Esophagus squamous epithelium (tissue), 5 donors: ENCODE data around the gene ETS1. TPM values are rescaled to one million over a fixed set of nuclear protein-coding genes. Genes with fewer than 3 reads are reported as not detected.

ENCODE experiments used
- DNase-seq: peaks from one replicate; lab custom pipeline; 2025; lab: John Stamatoyannopoulos, UW
- H3K27ac ChIP-seq, 4 donors: fragments of 200-600 bp; sonication (generic); one replicate each; pipeline ENCODE4 v1.5.1; 2016 to 2019; ENCODE audit warnings: mild to moderate bottlenecking in 1 of 4
- H3K27me3 ChIP-seq, 4 donors: fragments of 200-600 bp; sonication (generic); 1 replicate in 3 of 4; 2 replicates in 1 of 4; pipeline versions ENCODE4 v1.5.1 to v1.6.0; 2017 to 2021; ENCODE audit warnings: antibody characterized with exemption in 1 of 4
- H3K36me3 ChIP-seq, 3 donors: fragments of 200-600 bp; sonication (generic); one replicate each; pipeline ENCODE4 v1.5.1; 2016 to 2019
- H3K4me1 ChIP-seq, 3 donors: fragments of 200-600 bp; sonication (generic); one replicate each; pipeline ENCODE4 v1.5.1; 2017 to 2019
- H3K4me3 ChIP-seq, 4 donors: fragments of 200-600 bp; sonication (generic); 1 replicate in 3 of 4; 2 replicates in 1 of 4; pipeline ENCODE4 v1.5.1; 2016 to 2019; ENCODE audit warnings: mild to moderate bottlenecking in 2 of 4, moderate library complexity in 1 of 4
- H3K9me3 ChIP-seq, 3 donors: fragments of 200-600 bp; sonication (generic); one replicate each; pipeline ENCODE4 v1.5.1; 2016 to 2019
- CTCF ChIP-seq, 6 experiments: fragments of 450-650 bp in 4 of 6; fragments of 200-600 bp in 2 of 6; sonication (generic) in 2 of 6; IDR thresholded peaks; one replicate each; pipeline ENCODE4 v1.5.1; 2016 to 2019; ENCODE audit warnings: antibody characterized with exemption in 6 of 6, mild to moderate bottlenecking in 4 of 6, moderate library complexity in 4 of 6
- POLR2A ChIP-seq, 4 donors: fragments of 450-650 bp; IDR thresholded peaks; one replicate each; pipeline ENCODE4 v1.6.1; 2017; ENCODE audit warnings: antibody characterized with exemption in 4 of 4, mild to moderate bottlenecking in 4 of 4, moderate library complexity in 3 of 4
- WGBS, 2 donors: methylation state at CpG; one replicate each; pipeline ENCODE4 v1.1.5; 2018; 5-methylcytosine and 5-hydroxymethylcytosine counted together
- intact Hi-C: fragments of 100-400 bp; cut with DNase I; formaldehyde crosslinking; loops from one replicate; pipeline ENCODE4 v1.15.0; 2022
- total RNA-seq, 4 donors: library from RNA; depleted of rRNA; stranded (reverse); fragments of >200 nt; gene quantifications; one replicate each; pipeline ENCODE4 v1.1.0, GENCODE V29; 2016
- donor health status: DM: yes; HTN: yes; CAD: no.

ETS1 gene
- total RNA-seq, 4 donors from 2014 or later = 3.4 to 37.0 (median 16.4) TPM

GRCh38 chr11:128482092-128482491 is 105.3 kb downstream of the ETS1 start:
- WGBS, 2 donors = 66 to 86% methylated on average over 3 of the region's 3 CpGs
- Histone ChIP-seq H3K27me3 (no peaks in the 10 kb centered on the region), H3K4me1 (peaks cover 0 to 69% (median 24%) of the 10 kb centered on the region in 3 donors), H3K4me3 (no peak overlapping the region), H3K9me3 (no peaks in the 10 kb centered on the region), H3K27ac (peak overlapping the region; percentile 36 to 83 (median 72)), H3K36me3 (peaks cover 0 to 59% (median 7%) of the 10 kb centered on the region in 3 donors)
- intact Hi-C loops = no loop called here
- no peak for DNase-seq
- TF ChIP-seq CTCF (IDR thresholded peaks at IDR 0.05) = no peak
- TF ChIP-seq POLR2A (IDR thresholded peaks at IDR 0.05) = no peak

DNA sequence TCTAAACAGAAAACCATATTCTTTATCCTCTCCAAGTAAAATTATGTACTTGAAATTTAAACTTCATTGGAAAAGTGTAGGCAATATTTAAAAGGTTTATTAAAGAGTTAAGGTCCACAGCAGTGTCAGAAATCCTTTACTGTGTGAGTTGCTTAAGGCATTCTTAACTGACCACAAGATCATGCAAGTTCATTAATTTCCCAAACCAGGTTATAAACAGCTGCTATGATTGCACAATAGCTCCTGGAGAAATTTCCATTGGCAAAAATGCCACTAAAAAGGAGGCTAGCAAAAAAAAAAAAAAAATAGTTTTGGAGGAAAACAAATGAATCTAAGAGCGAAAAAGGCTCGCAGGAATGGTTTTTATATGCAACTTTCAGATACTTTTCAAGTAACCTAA is 106.2 kb downstream of the ETS1 start:
- TF ChIP-seq CTCF (IDR thresholded peaks at IDR 0.05) (no peak), POLR2A (IDR thresholded peaks at IDR 0.05) (no peak)
- H3K27ac ChIP-seq = peak overlapping the region in 3 of 4 donors; percentile 66 to 79 (median 79)
- peaks cover 0 to 59% (median 7%) of the 10 kb centered on the region in 3 donors for H3K36me3 ChIP-seq
- no peaks in the 10 kb centered on the region for H3K27me3 ChIP-seq
- DNase-seq = no peak
- H3K9me3 ChIP-seq = no peaks in the 10 kb centered on the region
- H3K4me1 ChIP-seq = peaks cover 0 to 73% (median 24%) of the 10 kb centered on the region in 3 donors
- WGBS, 2 donors = 68 to 72% methylated on average over 2 of the region's 2 CpGs
- no peak overlapping the region for H3K4me3 ChIP-seq
- intact Hi-C loops = no loop called here

GRCh38 chr11:128480665-128481064 is 106.7 kb downstream of the ETS1 start:
- no peaks in the 10 kb centered on the region for H3K9me3 ChIP-seq
- TF ChIP-seq CTCF (IDR thresholded peaks at IDR 0.05) = no peak
- no peak for TF ChIP-seq POLR2A (IDR thresholded peaks at IDR 0.05)
- H3K27ac ChIP-seq = peak overlapping the region; percentile 55 to 79 (median 72)
- DNase-seq = no peak
- intact Hi-C loops = no loop called here
- H3K4me3 ChIP-seq = no peak overlapping the region
- peaks cover 0 to 78% (median 24%) of the 10 kb centered on the region in 3 donors for H3K4me1 ChIP-seq
- WGBS, 2 donors = 48 to 83% methylated on average over 3 to 4 of the region's 4 CpGs
- no peaks in the 10 kb centered on the region for H3K27me3 ChIP-seq
- peaks cover 0 to 59% (median 7%) of the 10 kb centered on the region in 3 donors for H3K36me3 ChIP-seq

GRCh38 chr11:128480066-128480465 is 107.3 kb downstream of the ETS1 start:
- Histone ChIP-seq H3K4me1 (peaks cover 0 to 83% (median 24%) of the 10 kb centered on the region in 3 donors), H3K27ac (peak overlapping the region; percentile 55 to 79 (median 72)), H3K9me3 (no peaks in the 10 kb centered on the region), H3K4me3 (no peak overlapping the region), H3K27me3 (no peaks in the 10 kb centered on the region), H3K36me3 (peaks cover 0 to 55% (median 7%) of the 10 kb centered on the region in 3 donors)
- intact Hi-C loops = no loop called here
- TF ChIP-seq CTCF (IDR thresholded peaks at IDR 0.05) = no peak
- TF ChIP-seq POLR2A (IDR thresholded peaks at IDR 0.05) = no peak
- WGBS, 2 donors = 74 to 82% methylated on average over 6 to 9 of the region's 14 CpGs
- DNase-seq = no peak

GRCh38 chr11:128479144-128479543 is 108.2 kb downstream of the ETS1 start:
- Histone ChIP-seq H3K4me3 (no peak overlapping the region), H3K27me3 (no peaks in the 10 kb centered on the region), H3K27ac (peak overlapping the region in 3 of 4 donors; percentile 66 to 79 (median 79)), H3K4me1 (peaks cover 0 to 88% (median 32%) of the 10 kb centered on the region in 3 donors), H3K9me3 (no peaks in the 10 kb centered on the region), H3K36me3 (peaks cover 0 to 46% (median 7%) of the 10 kb centered on the region in 3 donors)
- no peak for DNase-seq
- intact Hi-C loops = no loop called here
- TF ChIP-seq POLR2A (IDR thresholded peaks at IDR 0.05) (no peak), CTCF (IDR thresholded peaks at IDR 0.05) (no peak)
